ENCODE results near the gene ADGRG1. TPM values are rescaled to one million over a fixed set of nuclear protein-coding genes. Genes with fewer than 3 reads are reported as not detected.

Gene ADGRG1
- total RNA-seq, 1 experiment from 2014 or later: 13.1 TPM

GRCh38 chr16:57614944-57615343 is 13.5 kb upstream of the ADGRG1 start:
- DNase-seq (ENCODE audit: low read depth, low spot score): no peak
- POLR2A ChIA-PET: no interaction called here
- BruUV-seq (replicated peaks): no TSS peak
- no peaks in the 10 kb centered on the region; the same call in 1 of the 2 replicates for H3K4me1 ChIP-seq (ENCODE audit: control insufficient read depth, insufficient read depth, low read length)
- in situ Hi-C loops (cut with HindIII; ENCODE audit: low pct_unique_long_range_greater_than_20kb, low sequenced_read_pairs): no loop called here
- intact Hi-C loops (cut with micrococcal nuclease; ENCODE audit: unreplicated experiment): no loop called here
- H3K27ac ChIP-seq (ENCODE audit: low read length): no peak overlapping the region
- no peaks in the 10 kb centered on the region for H3K27me3 ChIP-seq (ENCODE audit: control insufficient read depth, insufficient read depth, low read length)
- ATAC-seq: no peak
- no peaks in the 10 kb centered on the region for H3K36me3 ChIP-seq (ENCODE audit: control insufficient read depth, insufficient read depth, low read length)
- TF ChIP-seq TCF7L2 (IDR thresholded peaks at IDR 0.05; ENCODE audit: low read depth, low read length) (no peak), SIN3A (IDR thresholded peaks at IDR 0.05; ENCODE audit: borderline replicate concordance, insufficient read depth, low read depth, low read length) (no peak), CTCF (IDR thresholded peaks at IDR 0.05) (no peak), POLR2AphosphoS5 (IDR thresholded peaks at IDR 0.05; ENCODE audit: low read depth, low read length) (no peak), REST (IDR thresholded peaks at IDR 0.05; ENCODE audit: insufficient read depth in 1 of 2, low read depth in 2 of 2, low read length in 1 of 2) (no peak)
- CTCF ChIA-PET: interaction anchor here (0.5 to 0.6 kb wide), 2 partner anchors 17 to 369 kb away, joined by 3 read pairs; no protein-coding TSS in a partner anchor
- H3K9me3 ChIP-seq (ENCODE audit: control insufficient read depth, insufficient read depth, low read depth, low read length): no peaks in the 10 kb centered on the region
- H3K4me3 ChIP-seq (ENCODE audit: low read depth in 2 of 2, low read length in 2 of 2): no peak overlapping the region

GRCh38 chr16:57615813-57616212 is 12.6 kb upstream of the ADGRG1 start:
- Histone ChIP-seq H3K27me3 (ENCODE audit: control insufficient read depth, insufficient read depth, low read length) (no peaks in the 10 kb centered on the region), H3K4me1 (ENCODE audit: control insufficient read depth, insufficient read depth, low read length) (no peaks in the 10 kb centered on the region; the same call in 1 of the 2 replicates), H3K36me3 (ENCODE audit: control insufficient read depth, insufficient read depth, low read length) (no peaks in the 10 kb centered on the region), H3K4me3 (ENCODE audit: low read depth in 2 of 2, low read length in 2 of 2) (no peak overlapping the region), H3K9me3 (ENCODE audit: control insufficient read depth, insufficient read depth, low read depth, low read length) (no peaks in the 10 kb centered on the region), H3K27ac (ENCODE audit: low read length) (no peak overlapping the region)
- intact Hi-C loops (cut with micrococcal nuclease; ENCODE audit: unreplicated experiment) (no loop called here), in situ Hi-C loops (cut with HindIII; ENCODE audit: low pct_unique_long_range_greater_than_20kb, low sequenced_read_pairs) (no loop called here)
- POLR2A ChIA-PET: no interaction called here
- DNase-seq (ENCODE audit: low read depth, low spot score) (no peak), ATAC-seq (no peak)
- TF ChIP-seq POLR2AphosphoS5 (IDR thresholded peaks at IDR 0.05; ENCODE audit: low read depth, low read length) (no peak), REST (IDR thresholded peaks at IDR 0.05; ENCODE audit: insufficient read depth in 1 of 2, low read depth in 2 of 2, low read length in 1 of 2) (no peak), TCF7L2 (IDR thresholded peaks at IDR 0.05; ENCODE audit: low read depth, low read length) (no peak), CTCF (IDR thresholded peaks at IDR 0.05) (no peak), SIN3A (IDR thresholded peaks at IDR 0.05; ENCODE audit: borderline replicate concordance, insufficient read depth, low read depth, low read length) (no peak)
- CTCF ChIA-PET: no interaction called here
- BruUV-seq (replicated peaks): no TSS peak
